ENCODE measurements around the gene OTULINL.

The OTULINL gene

DNA sequence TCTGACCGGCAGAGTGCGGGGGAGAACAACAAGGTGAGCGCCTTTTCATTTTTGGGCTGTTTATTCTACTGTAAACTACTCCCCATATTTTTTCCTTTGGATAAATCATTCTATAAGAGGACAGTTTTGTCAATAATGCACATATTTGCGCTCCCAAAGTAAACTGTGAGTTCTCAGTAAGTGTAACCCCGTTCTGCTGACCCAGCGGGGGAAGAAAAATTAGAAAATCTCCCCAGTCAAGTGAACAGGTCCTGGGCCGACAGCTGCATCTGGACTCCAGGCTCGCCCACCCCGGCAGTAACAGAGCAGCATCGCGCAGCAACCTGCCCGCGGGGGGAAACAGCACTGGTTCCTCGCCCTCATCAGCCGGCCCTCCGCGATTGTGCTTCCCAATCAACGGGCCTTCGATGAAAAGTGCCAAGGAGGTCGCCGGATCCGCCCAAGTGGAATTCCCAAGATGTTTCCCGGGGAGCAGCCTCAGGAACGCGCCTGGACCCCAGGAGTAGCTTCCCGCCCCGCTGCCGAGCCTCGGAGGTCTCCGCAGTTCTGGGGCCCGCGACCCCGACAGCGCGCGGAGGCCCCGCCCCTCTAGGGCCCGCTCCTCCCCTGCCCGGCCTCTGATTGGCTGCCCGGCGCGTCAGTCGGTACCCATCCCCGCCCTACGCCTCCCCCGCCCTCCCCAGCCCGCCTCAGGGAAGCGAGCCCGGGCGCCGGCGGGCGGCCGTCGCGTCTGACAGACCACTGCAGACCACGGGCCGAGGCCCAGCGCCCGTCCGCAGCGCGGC lies at the start of gene OTULINL (continued):
- TF ChIP-seq, protein P1, sequence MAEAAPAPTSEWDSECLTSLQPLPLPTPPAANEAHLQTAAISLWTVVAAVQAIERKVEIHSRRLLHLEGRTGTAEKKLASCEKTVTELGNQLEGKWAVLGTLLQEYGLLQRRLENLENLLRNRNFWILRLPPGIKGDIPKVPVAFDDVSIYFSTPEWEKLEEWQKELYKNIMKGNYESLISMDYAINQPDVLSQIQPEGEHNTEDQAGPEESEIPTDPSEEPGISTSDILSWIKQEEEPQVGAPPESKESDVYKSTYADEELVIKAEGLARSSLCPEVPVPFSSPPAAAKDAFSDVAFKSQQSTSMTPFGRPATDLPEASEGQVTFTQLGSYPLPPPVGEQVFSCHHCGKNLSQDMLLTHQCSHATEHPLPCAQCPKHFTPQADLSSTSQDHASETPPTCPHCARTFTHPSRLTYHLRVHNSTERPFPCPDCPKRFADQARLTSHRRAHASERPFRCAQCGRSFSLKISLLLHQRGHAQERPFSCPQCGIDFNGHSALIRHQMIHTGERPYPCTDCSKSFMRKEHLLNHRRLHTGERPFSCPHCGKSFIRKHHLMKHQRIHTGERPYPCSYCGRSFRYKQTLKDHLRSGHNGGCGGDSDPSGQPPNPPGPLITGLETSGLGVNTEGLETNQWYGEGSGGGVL (tag by site-specific recombination; IDR thresholded peaks at IDR 0.05): no peak
- TF ChIP-seq, protein P2, sequence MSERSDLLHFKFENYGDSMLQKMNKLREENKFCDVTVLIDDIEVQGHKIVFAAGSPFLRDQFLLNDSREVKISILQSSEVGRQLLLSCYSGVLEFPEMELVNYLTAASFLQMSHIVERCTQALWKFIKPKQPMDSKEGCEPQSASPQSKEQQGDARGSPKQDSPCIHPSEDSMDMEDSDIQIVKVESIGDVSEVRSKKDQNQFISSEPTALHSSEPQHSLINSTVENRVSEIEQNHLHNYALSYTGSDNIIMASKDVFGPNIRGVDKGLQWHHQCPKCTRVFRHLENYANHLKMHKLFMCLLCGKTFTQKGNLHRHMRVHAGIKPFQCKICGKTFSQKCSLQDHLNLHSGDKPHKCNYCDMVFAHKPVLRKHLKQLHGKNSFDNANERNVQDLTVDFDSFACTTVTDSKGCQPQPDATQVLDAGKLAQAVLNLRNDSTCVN (tag by site-specific recombination; optimal IDR thresholded peaks at IDR 0.05): peak; percentile 89
- TF ChIP-seq, protein P3, sequence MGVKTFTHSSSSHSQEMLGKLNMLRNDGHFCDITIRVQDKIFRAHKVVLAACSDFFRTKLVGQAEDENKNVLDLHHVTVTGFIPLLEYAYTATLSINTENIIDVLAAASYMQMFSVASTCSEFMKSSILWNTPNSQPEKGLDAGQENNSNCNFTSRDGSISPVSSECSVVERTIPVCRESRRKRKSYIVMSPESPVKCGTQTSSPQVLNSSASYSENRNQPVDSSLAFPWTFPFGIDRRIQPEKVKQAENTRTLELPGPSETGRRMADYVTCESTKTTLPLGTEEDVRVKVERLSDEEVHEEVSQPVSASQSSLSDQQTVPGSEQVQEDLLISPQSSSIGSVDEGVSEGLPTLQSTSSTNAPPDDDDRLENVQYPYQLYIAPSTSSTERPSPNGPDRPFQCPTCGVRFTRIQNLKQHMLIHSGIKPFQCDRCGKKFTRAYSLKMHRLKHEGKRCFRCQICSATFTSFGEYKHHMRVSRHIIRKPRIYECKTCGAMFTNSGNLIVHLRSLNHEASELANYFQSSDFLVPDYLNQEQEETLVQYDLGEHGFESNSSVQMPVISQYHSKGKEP (tag by site-specific recombination; IDR thresholded peaks at IDR 0.05): no peak
- TF ChIP-seq ZNF768 (tag by site-specific recombination; IDR thresholded peaks at IDR 0.05) (peak; percentile 28; the same call in 1 of the 2 replicates), ZNF776 (tag by site-specific recombination; IDR thresholded peaks at IDR 0.05; ENCODE audit: borderline replicate concordance) (no peak), ZNF223 (tag by site-specific recombination; IDR thresholded peaks at IDR 0.05) (no peak), ZNF600 (tag by site-specific recombination; IDR thresholded peaks at IDR 0.05) (peak; percentile 62), ZEB2 (tag by site-specific recombination; IDR thresholded peaks at IDR 0.05) (peak; percentile 48; the same call in 1 of the 2 replicates), KLF8 (tag by site-specific recombination; IDR thresholded peaks at IDR 0.05) (peak; percentile 80), RBAK (tag by site-specific recombination; IDR thresholded peaks at IDR 0.05) (no peak), ZNF10 (tag by site-specific recombination; IDR thresholded peaks at IDR 0.05) (no peak), OSR2 (tag by site-specific recombination; IDR thresholded peaks at IDR 0.05) (no peak), ZNF132 (tag by site-specific recombination; IDR thresholded peaks at IDR 0.05; ENCODE audit: borderline replicate concordance) (no peak), ZXDB (tag by site-specific recombination; IDR thresholded peaks at IDR 0.05) (peak; percentile 48), ZNF366 (tag by site-specific recombination; conservative IDR thresholded peaks at IDR 0.05) (no peak), ZNF202 (tag by site-specific recombination; IDR thresholded peaks at IDR 0.05; ENCODE audit: borderline replicate concordance) (no peak), ZNF623 (tag by site-specific recombination; IDR thresholded peaks at IDR 0.05) (no peak), ZFP37 (tag by site-specific recombination; IDR thresholded peaks at IDR 0.05) (no peak), ZNF785 (tag by site-specific recombination; IDR thresholded peaks at IDR 0.05) (no peak), ZNF391 (tag by site-specific recombination; IDR thresholded peaks at IDR 0.05; ENCODE audit: borderline replicate concordance, low read depth) (no peak), ZFHX2 (tag by site-specific recombination; conservative IDR thresholded peaks at IDR 0.05) (no peak; the same call in 1 of the 2 replicates), ZNF571 (tag by site-specific recombination; IDR thresholded peaks at IDR 0.05) (no peak)
- TF ChIP-seq, protein P4, sequence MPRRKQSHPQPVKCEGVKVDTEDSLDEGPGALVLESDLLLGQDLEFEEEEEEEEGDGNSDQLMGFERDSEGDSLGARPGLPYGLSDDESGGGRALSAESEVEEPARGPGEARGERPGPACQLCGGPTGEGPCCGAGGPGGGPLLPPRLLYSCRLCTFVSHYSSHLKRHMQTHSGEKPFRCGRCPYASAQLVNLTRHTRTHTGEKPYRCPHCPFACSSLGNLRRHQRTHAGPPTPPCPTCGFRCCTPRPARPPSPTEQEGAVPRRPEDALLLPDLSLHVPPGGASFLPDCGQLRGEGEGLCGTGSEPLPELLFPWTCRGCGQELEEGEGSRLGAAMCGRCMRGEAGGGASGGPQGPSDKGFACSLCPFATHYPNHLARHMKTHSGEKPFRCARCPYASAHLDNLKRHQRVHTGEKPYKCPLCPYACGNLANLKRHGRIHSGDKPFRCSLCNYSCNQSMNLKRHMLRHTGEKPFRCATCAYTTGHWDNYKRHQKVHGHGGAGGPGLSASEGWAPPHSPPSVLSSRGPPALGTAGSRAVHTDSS (tag by site-specific recombination; IDR thresholded peaks at IDR 0.05): no peak
- TF ChIP-seq, protein P5, sequence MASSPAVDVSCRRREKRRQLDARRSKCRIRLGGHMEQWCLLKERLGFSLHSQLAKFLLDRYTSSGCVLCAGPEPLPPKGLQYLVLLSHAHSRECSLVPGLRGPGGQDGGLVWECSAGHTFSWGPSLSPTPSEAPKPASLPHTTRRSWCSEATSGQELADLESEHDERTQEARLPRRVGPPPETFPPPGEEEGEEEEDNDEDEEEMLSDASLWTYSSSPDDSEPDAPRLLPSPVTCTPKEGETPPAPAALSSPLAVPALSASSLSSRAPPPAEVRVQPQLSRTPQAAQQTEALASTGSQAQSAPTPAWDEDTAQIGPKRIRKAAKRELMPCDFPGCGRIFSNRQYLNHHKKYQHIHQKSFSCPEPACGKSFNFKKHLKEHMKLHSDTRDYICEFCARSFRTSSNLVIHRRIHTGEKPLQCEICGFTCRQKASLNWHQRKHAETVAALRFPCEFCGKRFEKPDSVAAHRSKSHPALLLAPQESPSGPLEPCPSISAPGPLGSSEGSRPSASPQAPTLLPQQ (tag by site-specific recombination; IDR thresholded peaks at IDR 0.05): peak; percentile 79
- TF ChIP-seq, protein P6, sequence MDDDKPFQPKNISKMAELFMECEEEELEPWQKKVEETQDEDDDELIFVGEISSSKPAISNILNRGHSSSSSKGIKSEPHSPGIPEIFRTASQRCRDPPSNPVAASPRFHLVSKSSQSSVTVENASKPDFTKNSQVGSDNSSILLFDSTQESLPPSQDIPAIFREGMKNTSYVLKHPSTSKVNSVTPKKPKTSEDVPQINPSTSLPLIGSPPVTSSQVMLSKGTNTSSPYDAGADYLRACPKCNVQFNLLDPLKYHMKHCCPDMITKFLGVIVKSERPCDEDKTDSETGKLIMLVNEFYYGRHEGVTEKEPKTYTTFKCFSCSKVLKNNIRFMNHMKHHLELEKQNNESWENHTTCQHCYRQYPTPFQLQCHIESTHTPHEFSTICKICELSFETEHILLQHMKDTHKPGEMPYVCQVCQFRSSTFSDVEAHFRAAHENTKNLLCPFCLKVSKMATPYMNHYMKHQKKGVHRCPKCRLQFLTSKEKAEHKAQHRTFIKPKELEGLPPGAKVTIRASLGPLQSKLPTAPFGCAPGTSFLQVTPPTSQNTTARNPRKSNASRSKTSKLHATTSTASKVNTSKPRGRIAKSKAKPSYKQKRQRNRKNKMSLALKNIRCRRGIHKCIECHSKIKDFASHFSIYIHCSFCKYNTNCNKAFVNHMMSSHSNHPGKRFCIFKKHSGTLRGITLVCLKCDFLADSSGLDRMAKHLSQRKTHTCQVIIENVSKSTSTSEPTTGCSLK (tag by site-specific recombination; IDR thresholded peaks at IDR 0.05): no peak
- TF ChIP-seq, protein P7, sequence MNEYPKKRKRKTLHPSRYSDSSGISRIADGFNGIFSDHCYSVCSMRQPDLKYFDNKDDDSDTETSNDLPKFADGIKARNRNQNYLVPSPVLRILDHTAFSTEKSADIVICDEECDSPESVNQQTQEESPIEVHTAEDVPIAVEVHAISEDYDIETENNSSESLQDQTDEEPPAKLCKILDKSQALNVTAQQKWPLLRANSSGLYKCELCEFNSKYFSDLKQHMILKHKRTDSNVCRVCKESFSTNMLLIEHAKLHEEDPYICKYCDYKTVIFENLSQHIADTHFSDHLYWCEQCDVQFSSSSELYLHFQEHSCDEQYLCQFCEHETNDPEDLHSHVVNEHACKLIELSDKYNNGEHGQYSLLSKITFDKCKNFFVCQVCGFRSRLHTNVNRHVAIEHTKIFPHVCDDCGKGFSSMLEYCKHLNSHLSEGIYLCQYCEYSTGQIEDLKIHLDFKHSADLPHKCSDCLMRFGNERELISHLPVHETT (tag by site-specific recombination; IDR thresholded peaks at IDR 0.05): no peak
- TF ChIP-seq, protein P8, sequence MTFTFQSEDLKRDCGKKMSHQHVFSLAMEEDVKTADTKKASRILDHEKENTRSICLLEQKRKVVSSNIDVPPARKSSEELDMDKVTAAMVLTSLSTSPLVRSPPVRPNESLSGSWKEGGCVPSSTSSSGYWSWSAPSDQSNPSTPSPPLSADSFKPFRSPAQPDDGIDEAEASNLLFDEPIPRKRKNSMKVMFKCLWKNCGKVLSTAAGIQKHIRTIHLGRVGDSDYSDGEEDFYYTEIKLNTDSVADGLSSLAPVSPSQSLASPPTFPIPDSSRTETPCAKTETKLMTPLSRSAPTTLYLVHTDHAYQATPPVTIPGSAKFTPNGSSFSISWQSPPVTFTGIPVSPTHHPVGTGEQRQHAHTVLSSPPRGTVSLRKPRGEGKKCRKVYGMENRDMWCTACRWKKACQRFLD (tag by site-specific recombination; IDR thresholded peaks at IDR 0.05): no peak
